MM.1S (cell line): ENCODE data around the gene BCAR1.

Experiments used
- DNase-seq: peaks from one replicate; pipeline ENCODE4 v3.0.0-alpha.2; 2015
- H2AFZ ChIP-seq: fragments of 300-600 bp; sonication (generic); 2 replicates; pipeline ENCODE4 v1.6.0; 2016; ENCODE audit warnings: antibody characterized with exemption, low read length
- H3F3A ChIP-seq: fragments of 300-600 bp; sonication (generic); 2 replicates; pipeline ENCODE4 v1.6.1; 2016; ENCODE audit warnings: mild to moderate bottlenecking, antibody characterized with exemption, low read length, moderate library complexity, mixed read lengths; ENCODE audit not compliant: insufficient read depth
- H3K27ac ChIP-seq: fragments of 300-600 bp; sonication (generic); 2 replicates; pipeline ENCODE4 v1.5.1; 2016; ENCODE audit warnings: mild to moderate bottlenecking, low read length
- H3K27me3 ChIP-seq: fragments of 300-600 bp; sonication (generic); replicated peaks from 2 replicates; pipeline ENCODE4 v1.6.0; 2016; ENCODE audit warnings: low read length; ENCODE audit not compliant: insufficient read depth
- H3K36me3 ChIP-seq: fragments of 300-600 bp; sonication (generic); replicated peaks from 2 replicates; pipeline ENCODE4 v1.6.1; 2016; ENCODE audit warnings: mild to moderate bottlenecking, low read length, mixed read lengths; ENCODE audit not compliant: insufficient read depth
- H3K4me1 ChIP-seq: fragments of 300-600 bp; sonication (generic); 2 replicates; pipeline ENCODE4 v1.6.1; 2016; ENCODE audit warnings: low read length, mixed read lengths
- H3K4me2 ChIP-seq: fragments of 300-600 bp; sonication (generic); 2 replicates; pipeline ENCODE4 v1.6.0; 2016; ENCODE audit warnings: low read depth, low read length
- H3K4me3 ChIP-seq: fragments of 300-600 bp; sonication (generic); 2 replicates; pipeline ENCODE4 v1.5.1; 2016; ENCODE audit warnings: low read length, mixed read lengths
- H3K79me2 ChIP-seq: fragments of 300-600 bp; sonication (generic); 2 replicates; pipeline ENCODE4 v1.6.1; 2016; ENCODE audit warnings: mixed run types, low read length, mixed read lengths
- H3K9ac ChIP-seq: fragments of 300-600 bp; sonication (generic); 2 replicates; pipeline ENCODE4 v1.6.1; 2016; ENCODE audit warnings: low read length, mixed read lengths
- H3K9me2 ChIP-seq: fragments of 300-600 bp; sonication (generic); replicated peaks from 2 replicates; pipeline ENCODE4 v1.6.1; 2016; ENCODE audit warnings: mild to moderate bottlenecking, low read length, mixed read lengths; ENCODE audit not compliant: insufficient read depth
- H3K9me3 ChIP-seq: fragments of 300-600 bp; sonication (generic); replicated peaks from 2 replicates; pipeline ENCODE4 v1.6.1; 2016; ENCODE audit warnings: mild to moderate bottlenecking, low read length, mixed read lengths; ENCODE audit not compliant: insufficient read depth
- H4K20me1 ChIP-seq: fragments of 300-600 bp; sonication (generic); 2 replicates; pipeline ENCODE4 v1.6.1; 2016; ENCODE audit warnings: mild to moderate bottlenecking, low read length, moderate library complexity, mixed read lengths; ENCODE audit not compliant: insufficient read depth
- EZH2 ChIP-seq: fragments of 300-600 bp; sonication (generic); optimal IDR thresholded peaks from 2 replicates; pipeline ENCODE3; 2017; ENCODE audit warnings: low read depth, mild to moderate bottlenecking, antibody characterized with exemption, low read length, mixed read lengths
- EZH2phosphoT487 ChIP-seq: fragments of 300-600 bp; sonication (generic); IDR thresholded peaks from 2 replicates; pipeline ENCODE4 v1.6.1; 2018; ENCODE audit warnings: antibody characterized with exemption, low read length
- TF ChIP-seq, protein P1 (sequence below): fragments of 300-600 bp; sonication (generic); IDR thresholded peaks from 2 replicates; pipeline ENCODE4 v1.5.1; 2016; ENCODE audit warnings: antibody characterized with exemption, low read length, mixed read lengths

Gene BCAR1

DNA sequence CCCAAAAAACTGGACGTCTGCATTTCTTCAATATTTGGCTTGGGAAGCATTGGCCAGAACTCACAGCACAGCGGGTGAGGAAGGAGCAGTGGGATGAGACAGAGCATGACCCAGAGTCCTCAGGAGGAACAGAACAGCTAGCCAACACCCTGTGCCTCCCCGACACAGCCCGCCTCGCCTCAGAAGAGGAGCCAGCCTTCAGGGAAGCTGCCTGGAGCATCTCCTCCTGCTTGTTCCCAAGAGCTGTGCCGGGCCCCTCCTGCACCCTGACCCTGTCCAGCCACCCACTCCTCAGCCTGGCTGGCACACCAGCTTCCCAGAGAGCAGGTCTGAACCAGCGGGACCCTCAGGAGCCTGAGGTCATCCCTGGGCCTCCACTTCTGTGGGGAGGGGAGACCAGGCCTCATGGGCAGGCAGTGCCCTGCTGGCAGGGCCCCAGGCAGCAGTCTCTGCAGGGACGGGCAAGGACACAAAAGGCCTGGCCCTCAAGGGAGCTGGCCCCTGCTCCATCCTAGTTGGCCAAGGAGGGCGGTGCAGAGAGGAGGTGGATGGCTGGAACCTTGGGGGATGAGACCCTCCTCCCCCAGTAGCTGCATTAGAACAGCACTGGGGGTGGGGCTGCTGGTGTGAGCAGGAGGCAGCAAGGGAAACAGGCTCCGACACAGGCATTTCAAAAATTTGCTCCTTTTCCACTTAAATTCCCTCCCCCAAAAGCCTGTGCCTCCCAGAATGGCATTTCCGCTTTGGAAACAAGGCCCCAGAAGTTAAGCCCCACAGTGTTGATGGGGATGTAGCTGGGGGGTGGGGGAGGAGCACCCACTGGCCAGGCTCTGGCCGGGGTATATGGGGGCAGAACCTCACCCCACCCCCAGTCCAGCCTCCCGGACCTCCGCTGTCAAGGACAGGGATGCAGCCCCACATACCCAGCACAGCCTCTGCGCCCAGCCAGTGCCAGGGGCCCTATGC is 1.8 kb upstream of the BCAR1 start:
- Histone ChIP-seq H4K20me1 (no peaks in the 10 kb centered on the region), H3K27me3 (peaks cover 16% of the 10 kb centered on the region), H3K79me2 (no peaks in the 10 kb centered on the region), H3K4me3 (no peak overlapping the region), H3K9me2 (no peaks in the 10 kb centered on the region), H3K36me3 (no peaks in the 10 kb centered on the region), H3K9me3 (no peaks in the 10 kb centered on the region), H3K9ac (no peak overlapping the region), H3K4me1 (no peaks in the 10 kb centered on the region), H3K27ac (no peak overlapping the region), H3F3A (no peaks in the 10 kb centered on the region), H3K4me2 (no peak overlapping the region), H2AFZ (no peak overlapping the region)
- TF ChIP-seq EZH2 (no peak), EZH2phosphoT487 (no peak)
- TF ChIP-seq, protein P1, sequence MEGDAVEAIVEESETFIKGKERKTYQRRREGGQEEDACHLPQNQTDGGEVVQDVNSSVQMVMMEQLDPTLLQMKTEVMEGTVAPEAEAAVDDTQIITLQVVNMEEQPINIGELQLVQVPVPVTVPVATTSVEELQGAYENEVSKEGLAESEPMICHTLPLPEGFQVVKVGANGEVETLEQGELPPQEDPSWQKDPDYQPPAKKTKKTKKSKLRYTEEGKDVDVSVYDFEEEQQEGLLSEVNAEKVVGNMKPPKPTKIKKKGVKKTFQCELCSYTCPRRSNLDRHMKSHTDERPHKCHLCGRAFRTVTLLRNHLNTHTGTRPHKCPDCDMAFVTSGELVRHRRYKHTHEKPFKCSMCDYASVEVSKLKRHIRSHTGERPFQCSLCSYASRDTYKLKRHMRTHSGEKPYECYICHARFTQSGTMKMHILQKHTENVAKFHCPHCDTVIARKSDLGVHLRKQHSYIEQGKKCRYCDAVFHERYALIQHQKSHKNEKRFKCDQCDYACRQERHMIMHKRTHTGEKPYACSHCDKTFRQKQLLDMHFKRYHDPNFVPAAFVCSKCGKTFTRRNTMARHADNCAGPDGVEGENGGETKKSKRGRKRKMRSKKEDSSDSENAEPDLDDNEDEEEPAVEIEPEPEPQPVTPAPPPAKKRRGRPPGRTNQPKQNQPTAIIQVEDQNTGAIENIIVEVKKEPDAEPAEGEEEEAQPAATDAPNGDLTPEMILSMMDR, result no peak
- DNase-seq, result no peak

DNA sequence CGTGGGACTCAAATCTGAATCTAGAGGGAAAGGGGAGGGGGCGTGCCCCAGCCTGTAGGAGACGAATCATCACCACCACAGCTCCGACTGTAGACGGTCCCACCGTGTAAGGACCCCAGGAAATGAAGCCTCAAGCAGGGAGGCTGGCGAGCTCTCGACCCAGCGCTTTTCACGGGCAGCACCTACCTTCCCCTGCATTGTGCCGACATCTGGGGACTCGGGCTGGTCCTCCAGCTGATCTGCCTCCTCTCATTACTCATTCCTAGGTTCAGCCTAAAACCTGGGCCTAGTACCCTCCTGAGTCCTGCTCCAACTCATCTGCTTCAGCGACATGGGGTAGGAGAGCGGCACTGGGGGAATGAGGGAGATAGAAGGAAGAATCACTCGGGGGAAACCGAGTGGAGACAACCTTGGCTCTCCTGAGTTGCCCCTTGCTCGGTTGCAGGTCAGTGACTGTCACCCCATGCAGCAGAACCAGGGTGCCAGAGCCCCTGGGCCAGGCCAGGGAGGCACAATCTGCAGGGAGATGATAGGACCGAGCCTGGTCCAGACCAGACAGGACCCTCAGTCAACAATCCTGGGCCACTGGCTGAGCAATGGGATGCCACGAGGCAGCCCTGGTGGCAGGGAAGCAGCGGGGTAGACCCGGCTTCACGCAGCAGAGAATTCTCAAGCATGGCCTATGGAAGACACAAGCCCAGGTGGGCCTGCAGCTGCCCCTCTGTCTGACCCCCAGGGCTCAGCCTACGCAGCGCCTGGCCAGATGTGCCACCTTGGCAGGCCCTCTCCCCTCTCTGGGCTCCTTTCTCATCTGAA is 833 bp upstream of the BCAR1 start:
- Histone ChIP-seq H3K9ac (no peak overlapping the region), H3K9me2 (no peaks in the 10 kb centered on the region), H3K36me3 (no peaks in the 10 kb centered on the region), H2AFZ (no peak overlapping the region), H3K27me3 (peaks cover 16% of the 10 kb centered on the region), H4K20me1 (no peaks in the 10 kb centered on the region), H3K27ac (no peak overlapping the region), H3K4me3 (no peak overlapping the region), H3K79me2 (no peaks in the 10 kb centered on the region), H3F3A (no peaks in the 10 kb centered on the region), H3K4me1 (no peaks in the 10 kb centered on the region), H3K9me3 (no peaks in the 10 kb centered on the region), H3K4me2 (no peak overlapping the region)
- TF ChIP-seq, protein P1, result no peak
- TF ChIP-seq EZH2, result no peak
- no peak for TF ChIP-seq EZH2phosphoT487
- no peak for DNase-seq

DNA sequence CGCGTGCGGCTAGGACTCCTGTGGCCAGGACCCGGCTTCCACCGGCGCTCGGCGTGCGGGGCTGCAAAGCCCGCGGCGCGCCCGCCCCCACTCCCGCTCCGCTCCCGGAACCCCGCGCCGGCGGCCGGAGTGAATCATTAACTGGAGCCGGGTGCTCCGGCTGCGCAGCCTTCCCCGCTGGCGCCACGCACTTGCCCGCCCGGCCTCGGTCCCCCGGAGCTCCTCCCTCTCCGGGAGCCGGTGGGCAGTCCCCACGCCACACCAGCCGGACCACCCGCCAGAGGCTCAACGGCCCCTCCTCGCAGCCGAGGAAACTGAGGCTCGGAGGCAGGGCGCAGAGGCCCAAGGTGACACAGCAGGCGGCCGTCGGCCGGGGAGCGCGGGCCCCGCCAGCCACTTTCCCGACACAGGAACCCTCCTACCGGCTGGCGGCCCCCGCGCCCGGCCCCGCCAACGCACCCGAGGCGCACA is 580 bp downstream of the BCAR1 start:
- no peaks in the 10 kb centered on the region for H3K79me2 ChIP-seq
- no peak overlapping the region for H3K27ac ChIP-seq
- no peaks in the 10 kb centered on the region for H3F3A ChIP-seq
- peaks cover 16% of the 10 kb centered on the region for H3K27me3 ChIP-seq
- no peak overlapping the region for H3K9ac ChIP-seq
- H2AFZ ChIP-seq, result no peak overlapping the region
- DNase-seq, result no peak
- no peaks in the 10 kb centered on the region for H3K4me1 ChIP-seq
- H4K20me1 ChIP-seq, result no peaks in the 10 kb centered on the region
- no peaks in the 10 kb centered on the region for H3K9me3 ChIP-seq
- no peak overlapping the region for H3K4me2 ChIP-seq
- no peaks in the 10 kb centered on the region for H3K36me3 ChIP-seq
- no peaks in the 10 kb centered on the region for H3K9me2 ChIP-seq
- TF ChIP-seq EZH2, result no peak
- TF ChIP-seq, protein P1, result no peak
- no peak for TF ChIP-seq EZH2phosphoT487
- no peak overlapping the region for H3K4me3 ChIP-seq
